Thyroid gland (tissue), 4 donors: ENCODE results near the gene TMEM131L. TPM values are rescaled to one million over a fixed set of nuclear protein-coding genes. Genes with fewer than 3 reads are reported as not detected.
"Not testable (repeated sequence)": the region's sequence is repeated elsewhere in the genome, so short reads cannot be mapped to it uniquely, and the experiment has no call there.

Experiments used
- DNase-seq, 2 donors: peaks; one replicate each; pipeline ENCODE4 v3.0.0-alpha.2; 2019
- H3K27ac ChIP-seq, 3 donors: fragments of 200-600 bp; sonication (generic); 1 replicate in 2 of 3; 2 replicates in 1 of 3; pipeline ENCODE4 v1.5.1; 2016 to 2019; ENCODE audit warnings: mild to moderate bottlenecking in 1 of 3, moderate library complexity in 1 of 3
- H3K27me3 ChIP-seq: fragments of 200-600 bp; sonication (generic); one replicate; pipeline ENCODE4 v1.5.1; 2019
- H3K36me3 ChIP-seq, 2 donors: fragments of 200-600 bp; sonication (generic); one replicate each; pipeline ENCODE4 v1.5.1; 2016 to 2019
- H3K4me1 ChIP-seq, 2 donors: fragments of 200-600 bp; sonication (generic); one replicate each; pipeline ENCODE4 v1.5.1; 2017 to 2019
- H3K4me3 ChIP-seq, 3 donors: fragments of 200-600 bp; sonication (generic); replicated peaks in 1 of 3; 1 replicate in 2 of 3; 2 replicates in 1 of 3; pipeline ENCODE4 v1.5.1; 2016; ENCODE audit warnings: mild to moderate bottlenecking in 1 of 3
- H3K9me3 ChIP-seq: fragments of 200-600 bp; sonication (generic); one replicate; pipeline ENCODE4 v1.5.1; 2017
- CTCF ChIP-seq, 6 experiments: fragments of 200-600 bp in 3 of 6; fragments of 450-650 bp in 3 of 6; sonication (generic) in 3 of 6; IDR thresholded peaks; one replicate each; pipeline ENCODE4 v1.5.1; 2016 to 2019; ENCODE audit warnings: antibody characterized with exemption in 6 of 6, mild to moderate bottlenecking in 2 of 6, inconsistent platforms in 1 of 6, moderate library complexity in 1 of 6
- POLR2A ChIP-seq, 2 donors: fragments of 450-650 bp; IDR thresholded peaks; one replicate each; pipeline ENCODE4 v1.6.1; 2017; ENCODE audit warnings: antibody characterized with exemption in 2 of 2, mild to moderate bottlenecking in 2 of 2, moderate library complexity in 1 of 2
- WGBS, 2 donors: methylation state at CpG; one replicate each; pipeline ENCODE4 v1.1.5; 2017; 5-methylcytosine and 5-hydroxymethylcytosine counted together
- intact Hi-C: fragments of 100-400 bp; cut with DNase I; formaldehyde crosslinking; loops from one replicate; pipeline ENCODE4 v1.15.1; 2023
- total RNA-seq, 4 donors: library from RNA; depleted of rRNA; stranded (reverse); fragments of >200 nt; gene quantifications; one replicate each; pipeline ENCODE4 v1.2.3, GENCODE V29; 2016

TMEM131L gene
- total RNA-seq, 4 donors from 2014 or later = 11.1 to 17.9 (median 16.4) TPM

- no peaks in the 10 kb centered on the region for H3K36me3 ChIP-seq
- no peaks in the 10 kb centered on the region for H3K27me3 ChIP-seq
- no peaks in the 10 kb centered on the region for H3K9me3 ChIP-seq
- intact Hi-C loops = no loop called here
- H3K4me3 ChIP-seq = no peak overlapping the region
- 97 to 98% methylated on average over 8 of the region's 8 CpGs for WGBS, 2 donors
- no peak for DNase-seq
- peaks cover 0 to 3% of the 10 kb centered on the region in 2 donors for H3K4me1 ChIP-seq
- no peak overlapping the region for H3K27ac ChIP-seq
- TF ChIP-seq CTCF (IDR thresholded peaks at IDR 0.05) (no peak), POLR2A (IDR thresholded peaks at IDR 0.05) (no peak)
These were observed 100.5 kb downstream of the TMEM131L start for GRCh38 chr4:153566631-153567150.

DNA sequence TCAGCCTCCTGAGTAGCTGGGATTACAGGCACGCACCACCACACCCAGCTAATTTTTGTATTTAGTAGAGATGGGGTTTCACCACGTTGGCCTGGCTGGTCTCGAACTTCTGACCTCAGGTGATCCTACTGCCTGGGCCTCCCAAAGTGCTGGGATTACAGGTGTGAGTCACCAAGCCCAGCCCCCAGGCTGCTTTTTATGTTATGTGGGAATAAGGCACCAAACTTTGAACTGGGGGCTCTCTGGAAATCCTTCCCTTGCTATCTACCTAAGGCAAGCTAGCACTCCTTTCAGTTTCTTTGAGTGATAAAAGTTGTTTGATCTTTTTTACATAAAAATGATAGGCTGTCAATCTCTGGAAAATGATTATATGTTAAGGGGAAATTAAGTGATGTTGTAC is 101.5 kb downstream of the TMEM131L start:
- 93 to 98% methylated on average over 3 of the region's 3 CpGs for WGBS, 2 donors

GRCh38 chr4:153570228-153570973 is 104.2 kb downstream of the TMEM131L start:
- Histone ChIP-seq H3K9me3 (no peaks in the 10 kb centered on the region), H3K27ac (no peak overlapping the region), H3K36me3 (no peaks in the 10 kb centered on the region), H3K4me1 (peaks cover 0 to 16% of the 10 kb centered on the region in 2 donors), H3K27me3 (no peaks in the 10 kb centered on the region), H3K4me3 (no peak overlapping the region)
- TF ChIP-seq POLR2A (IDR thresholded peaks at IDR 0.05) (no peak), CTCF (IDR thresholded peaks at IDR 0.05) (no peak)
- intact Hi-C loops = loop anchor here (10.0 kb wide), 1 partner anchor 136 kb away; no protein-coding TSS in a partner anchor
- no peak for DNase-seq
- WGBS, 2 donors = 94% methylated on average over 12 of the region's 12 CpGs

More for the DNA sequence above, 101.5 kb downstream of the TMEM131L start:
- H3K9me3 ChIP-seq, DNase-seq, H3K27me3 ChIP-seq, H3K4me3 ChIP-seq, intact Hi-C loops, H3K27ac ChIP-seq, H3K4me1 ChIP-seq, H3K36me3 ChIP-seq: not testable (repeated sequence)

DNA sequence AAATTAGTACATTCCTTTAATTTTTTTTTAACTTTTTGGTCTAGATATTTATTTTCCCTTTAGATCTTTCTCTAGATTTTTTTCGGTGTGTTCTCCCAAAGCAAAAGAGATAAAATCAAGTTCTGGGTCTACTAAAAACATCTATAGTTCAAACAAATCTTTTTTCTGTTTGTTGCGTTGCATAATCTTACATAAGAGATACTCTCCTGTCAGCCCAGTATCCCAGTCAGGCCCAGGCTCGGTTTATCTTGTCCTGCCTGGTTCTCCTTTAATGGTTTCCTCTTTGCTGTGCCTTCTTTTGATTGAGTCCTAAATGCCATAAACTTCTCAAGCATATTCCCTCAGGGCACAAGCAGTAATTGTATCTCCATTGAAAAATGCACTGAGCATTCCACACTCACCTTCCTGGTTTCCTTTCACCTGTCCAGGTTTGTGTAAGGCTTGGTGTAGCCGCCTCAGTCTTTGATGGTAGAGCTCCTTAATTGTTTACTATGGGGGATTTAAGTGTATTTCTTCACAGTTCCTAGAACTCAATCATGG is 104.9 kb downstream of the TMEM131L start:
- intact Hi-C loops = loop anchor here (10.0 kb wide), 1 partner anchor 136 kb away; no protein-coding TSS in a partner anchor
- no peak for DNase-seq
- Histone ChIP-seq H3K4me3 (no peak overlapping the region), H3K36me3 (no peaks in the 10 kb centered on the region), H3K9me3 (no peaks in the 10 kb centered on the region), H3K27me3 (no peaks in the 10 kb centered on the region), H3K27ac (no peak overlapping the region), H3K4me1 (peaks cover 0 to 18% of the 10 kb centered on the region in 2 donors)
- 96 to 98% methylated on average over 4 of the region's 4 CpGs for WGBS, 2 donors
- TF ChIP-seq POLR2A (IDR thresholded peaks at IDR 0.05) (no peak), CTCF (IDR thresholded peaks at IDR 0.05) (no peak)

DNA sequence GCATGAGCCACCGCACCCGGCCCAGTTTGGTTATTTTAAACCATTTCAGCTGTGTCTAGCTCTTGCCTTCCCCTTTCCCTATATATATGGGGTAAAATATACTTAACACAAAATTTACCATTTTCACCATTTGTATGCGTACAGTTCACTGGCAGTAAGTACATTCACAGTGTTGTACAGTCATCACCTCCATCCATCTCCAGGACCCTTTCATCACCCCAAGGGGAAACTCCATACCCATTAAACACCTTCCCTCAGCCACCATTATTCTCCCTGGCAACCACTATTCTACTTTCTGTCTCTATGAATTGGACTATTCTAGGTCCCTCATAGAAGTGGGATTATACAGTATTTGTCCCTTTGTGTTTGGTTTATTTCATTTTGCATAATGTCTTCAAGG is 106.4 kb downstream of the TMEM131L start:
- Histone ChIP-seq H3K27me3 (no peaks in the 10 kb centered on the region), H3K36me3 (no peaks in the 10 kb centered on the region), H3K9me3 (no peaks in the 10 kb centered on the region), H3K4me1 (peaks cover 8 to 33% of the 10 kb centered on the region in 2 donors), H3K4me3 (no peak overlapping the region), H3K27ac (no peak overlapping the region)
- TF ChIP-seq CTCF (IDR thresholded peaks at IDR 0.05) (no peak), POLR2A (IDR thresholded peaks at IDR 0.05) (no peak)
- intact Hi-C loops = loop anchor here (10.0 kb wide), 1 partner anchor 138 kb away; no protein-coding TSS in a partner anchor
- WGBS, 2 donors = 97 to 99% methylated on average over 3 of the region's 3 CpGs
- no peak for DNase-seq
